Stomach (tissue), 4 donors: ENCODE results near the gene SUSD5.

Experiments
- EP300 ChIP-seq: sonication (generic); formaldehyde crosslinking; IDR thresholded peaks from one replicate; pipeline ENCODE4 v1.6.1; 2017; ENCODE audit warnings: antibody characterized with exemption
- TF ChIP-seq, protein P1 (sequence below), 7 experiments: fragments of 450-650 bp in 4 of 7; fragments of 200-600 bp in 3 of 7; sonication (generic) in 3 of 7; IDR thresholded peaks; one replicate each; pipeline ENCODE4 v1.5.1; 2016 to 2019; ENCODE audit warnings: antibody characterized with exemption in 7 of 7, control low read depth in 2 of 7, mild to moderate bottlenecking in 1 of 7

DNA sequence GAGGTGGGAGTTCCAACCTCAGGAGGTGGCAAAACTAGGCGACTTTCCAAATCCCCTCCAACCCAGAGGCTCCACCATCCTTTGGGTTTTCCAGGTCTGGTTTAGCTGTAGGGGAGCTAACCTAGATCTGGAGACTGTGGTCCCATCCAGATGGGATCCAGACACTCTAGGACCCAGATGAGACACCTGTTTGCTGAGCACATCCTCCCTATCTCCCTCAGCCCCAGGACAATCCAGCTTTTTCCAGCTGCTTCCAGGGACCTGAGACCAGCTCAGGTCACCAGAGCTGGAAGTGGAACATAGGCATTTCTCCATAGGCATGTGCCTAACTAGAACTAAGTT is 86.6 kb downstream of the SUSD5 start:
- TF ChIP-seq, protein P1, sequence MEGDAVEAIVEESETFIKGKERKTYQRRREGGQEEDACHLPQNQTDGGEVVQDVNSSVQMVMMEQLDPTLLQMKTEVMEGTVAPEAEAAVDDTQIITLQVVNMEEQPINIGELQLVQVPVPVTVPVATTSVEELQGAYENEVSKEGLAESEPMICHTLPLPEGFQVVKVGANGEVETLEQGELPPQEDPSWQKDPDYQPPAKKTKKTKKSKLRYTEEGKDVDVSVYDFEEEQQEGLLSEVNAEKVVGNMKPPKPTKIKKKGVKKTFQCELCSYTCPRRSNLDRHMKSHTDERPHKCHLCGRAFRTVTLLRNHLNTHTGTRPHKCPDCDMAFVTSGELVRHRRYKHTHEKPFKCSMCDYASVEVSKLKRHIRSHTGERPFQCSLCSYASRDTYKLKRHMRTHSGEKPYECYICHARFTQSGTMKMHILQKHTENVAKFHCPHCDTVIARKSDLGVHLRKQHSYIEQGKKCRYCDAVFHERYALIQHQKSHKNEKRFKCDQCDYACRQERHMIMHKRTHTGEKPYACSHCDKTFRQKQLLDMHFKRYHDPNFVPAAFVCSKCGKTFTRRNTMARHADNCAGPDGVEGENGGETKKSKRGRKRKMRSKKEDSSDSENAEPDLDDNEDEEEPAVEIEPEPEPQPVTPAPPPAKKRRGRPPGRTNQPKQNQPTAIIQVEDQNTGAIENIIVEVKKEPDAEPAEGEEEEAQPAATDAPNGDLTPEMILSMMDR (IDR thresholded peaks at IDR 0.05) = no peak
- no peak for TF ChIP-seq EP300
